Bladder microvascular endothelial cell (primary cell): ENCODE data around the gene POU6F1. TPM values are rescaled to one million over a fixed set of nuclear protein-coding genes. Genes with fewer than 3 reads are reported as not detected.

Experiments used
- total RNA-seq: library from RNA; depleted of rRNA; stranded (reverse); fragments of >200 nt; gene quantifications from 2 replicates; pipeline ENCODE4 v1.2.3, GENCODE V29; 2014

The POU6F1 gene, protein sequence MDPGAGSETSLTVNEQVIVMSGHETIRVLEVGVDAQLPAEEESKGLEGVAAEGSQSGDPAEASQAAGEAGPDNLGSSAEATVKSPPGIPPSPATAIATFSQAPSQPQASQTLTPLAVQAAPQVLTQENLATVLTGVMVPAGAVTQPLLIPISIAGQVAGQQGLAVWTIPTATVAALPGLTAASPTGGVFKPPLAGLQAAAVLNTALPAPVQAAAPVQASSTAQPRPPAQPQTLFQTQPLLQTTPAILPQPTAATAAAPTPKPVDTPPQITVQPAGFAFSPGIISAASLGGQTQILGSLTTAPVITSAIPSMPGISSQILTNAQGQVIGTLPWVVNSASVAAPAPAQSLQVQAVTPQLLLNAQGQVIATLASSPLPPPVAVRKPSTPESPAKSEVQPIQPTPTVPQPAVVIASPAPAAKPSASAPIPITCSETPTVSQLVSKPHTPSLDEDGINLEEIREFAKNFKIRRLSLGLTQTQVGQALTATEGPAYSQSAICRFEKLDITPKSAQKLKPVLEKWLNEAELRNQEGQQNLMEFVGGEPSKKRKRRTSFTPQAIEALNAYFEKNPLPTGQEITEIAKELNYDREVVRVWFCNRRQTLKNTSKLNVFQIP
- 1.1 and 2.7 TPM in 2 replicates for total RNA-seq

DNA sequence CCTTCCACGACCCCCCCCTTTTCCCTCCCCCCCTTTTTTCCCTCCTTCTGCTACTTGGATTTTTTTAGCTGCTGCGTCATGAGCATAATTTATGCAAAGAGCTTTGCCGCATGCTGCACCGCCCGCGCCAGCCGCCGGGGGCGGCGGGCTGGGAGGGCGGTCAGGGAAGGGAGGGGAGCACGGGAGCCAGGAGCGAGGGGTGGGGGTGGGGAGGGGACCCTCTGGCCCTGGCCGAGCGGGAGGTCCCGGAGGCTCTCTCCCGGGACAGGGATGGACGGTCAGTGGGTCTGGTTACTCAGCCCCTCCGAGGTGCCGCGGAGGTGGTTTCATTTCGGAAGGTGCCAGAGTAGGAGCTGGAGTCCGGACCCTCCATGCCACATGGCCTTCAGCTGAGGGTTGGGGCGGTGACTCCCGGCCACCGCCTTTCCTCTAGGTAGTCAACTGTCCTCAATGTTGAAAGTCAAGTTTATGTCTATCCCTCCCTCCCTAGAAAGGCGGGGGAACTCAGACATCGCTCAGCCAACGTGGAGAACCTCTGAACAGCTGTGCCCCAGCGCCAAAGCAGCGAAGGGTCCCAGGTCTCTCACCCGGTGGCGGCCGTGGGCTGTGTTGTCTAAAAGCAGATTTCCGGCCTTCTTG, at the start of gene POU6F1:
Gene POU6F1, minus strand, starts transcription at position 95 of the 639 bp plus-strand sequence. CDS start 11,226 bp downstream, outside the sequence.

DNA sequence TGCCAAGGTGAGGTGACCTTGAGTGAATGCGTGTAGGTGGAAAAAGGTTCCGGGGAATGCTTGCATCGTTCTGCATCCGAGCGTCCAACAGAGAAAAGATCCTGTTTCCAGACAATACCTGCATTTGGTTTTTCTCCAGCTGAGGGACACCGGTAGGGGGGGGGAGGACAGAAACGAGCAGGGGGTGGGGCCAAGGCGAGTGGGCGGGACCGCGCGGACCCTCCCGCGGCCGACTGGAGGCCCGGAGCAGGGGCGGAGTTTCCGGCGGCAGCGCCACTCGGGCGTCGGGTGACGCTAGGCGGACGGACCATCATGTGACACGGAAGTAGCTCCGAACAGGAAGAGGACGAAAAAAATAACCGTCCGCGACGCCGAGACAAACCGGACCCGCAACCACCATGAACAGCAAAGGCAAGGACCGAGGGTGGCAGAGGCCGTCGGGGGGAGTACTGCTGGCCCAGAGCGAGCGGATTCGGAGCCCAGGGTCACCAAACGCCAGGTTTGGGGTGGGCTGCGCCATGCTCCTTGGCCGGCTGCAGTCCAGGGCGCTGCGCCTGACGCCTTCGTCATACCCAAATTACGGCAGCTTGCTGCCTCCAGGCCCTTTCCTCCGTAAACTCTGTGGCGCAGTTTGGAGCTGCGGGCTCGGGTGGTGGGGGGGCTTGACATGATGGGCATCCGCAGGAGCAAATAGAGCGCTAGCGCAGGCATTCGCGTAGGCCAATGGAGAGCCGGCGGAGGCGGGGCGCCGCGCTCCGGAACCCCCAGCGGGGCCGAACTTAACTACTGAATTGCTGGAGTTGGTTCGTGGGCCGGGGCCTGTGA, 20.9 kb upstream of the POU6F1 start, which contains the start of gene DAZAP2:
Gene DAZAP2, plus strand, starts transcription at position 317 of the 825 bp plus-strand sequence. Its CDS starts 82 bp downstream, at position 399.

DNA sequence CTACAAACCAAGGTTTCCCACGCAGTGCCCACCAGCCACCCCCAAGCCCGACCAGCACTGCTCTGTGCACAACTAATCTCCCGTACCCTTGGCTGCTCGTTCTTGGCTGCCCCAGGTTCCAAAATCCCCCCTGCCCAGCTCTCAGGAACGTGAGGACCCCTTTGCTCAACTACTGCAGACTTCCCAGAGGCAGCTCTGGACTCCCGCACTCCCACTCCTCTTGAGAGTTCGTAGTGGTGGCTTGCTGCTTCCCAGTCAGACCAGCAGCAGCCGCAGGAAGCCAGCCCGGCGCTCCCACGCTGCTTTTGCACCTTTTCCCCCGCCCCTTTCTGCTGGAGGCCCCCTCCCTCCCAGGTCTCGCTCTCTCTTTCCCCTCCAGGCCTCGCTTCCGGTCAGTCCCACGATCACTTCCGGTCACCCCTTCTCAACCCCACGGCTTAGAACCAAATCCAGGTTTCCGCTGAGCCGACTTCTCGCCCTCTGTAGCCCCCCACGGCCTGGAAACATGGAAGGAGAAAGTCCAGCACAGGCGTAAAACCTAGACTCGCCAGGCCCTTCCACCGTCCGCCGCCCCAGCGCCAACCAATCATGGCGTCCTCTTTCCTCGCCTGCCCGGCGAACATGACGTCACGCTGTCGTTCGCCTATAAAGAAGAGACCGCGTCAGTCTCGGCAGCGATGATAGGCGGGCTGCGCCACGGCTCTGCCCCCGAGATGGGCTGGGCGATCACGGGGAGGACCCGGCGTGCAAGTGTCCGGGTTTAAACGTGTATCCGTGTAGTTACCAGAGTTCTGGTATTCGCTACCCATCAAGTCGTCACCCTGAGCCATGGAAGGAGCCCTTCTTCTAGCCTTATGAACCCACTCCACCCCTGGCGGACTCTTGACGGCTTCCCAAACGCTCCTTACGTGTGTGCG, 45.1 kb downstream of the POU6F1 start, which contains the start of gene TFCP2:
Gene TFCP2, minus strand, starts transcription at position 621 of the 917 bp plus-strand sequence. CDS start 713 bp downstream, outside the sequence.

Other genes starting within 250 kb of the POU6F1 start
- gene SLC11A2, start 191.7 kb downstream of the POU6F1 start, total RNA-seq, result 26.9 and 51.0 TPM in 2 replicates
- gene LETMD1, start 169.7 kb downstream of the POU6F1 start, total RNA-seq, result 24.6 and 33.5 TPM in 2 replicates
- gene CSRNP2, start 134.5 kb downstream of the POU6F1 start, total RNA-seq, result 11.0 and 33.4 TPM in 2 replicates
- 5.3 and 15.0 TPM in 2 replicates for gene TFCP2, start 44.9 kb downstream of the POU6F1 start, total RNA-seq
- 48.6 and 73.3 TPM in 2 replicates for gene DAZAP2, start 20.8 kb upstream of the POU6F1 start, total RNA-seq
- 8.3 and 12.3 TPM in 2 replicates for gene SMAGP, start 52.4 kb upstream of the POU6F1 start, total RNA-seq
- not detected in 2 replicates for gene BIN2, start 106.1 kb upstream of the POU6F1 start, total RNA-seq
- gene CELA1, start 128.6 kb upstream of the POU6F1 start, total RNA-seq, result not detected in 2 replicates
- 19.9 and 49.5 TPM in 2 replicates for gene GALNT6, start 173.3 kb upstream of the POU6F1 start, total RNA-seq
- 0.97 and 2.1 TPM in 2 replicates for gene SLC4A8, start 206.8 kb upstream of the POU6F1 start, total RNA-seq